Prostate gland (tissue), 2 donors: Measurements from ENCODE around the gene DNMT3A.

Experiments used
- POLR2AphosphoS5 ChIP-seq: sonication (generic); formaldehyde crosslinking; IDR thresholded peaks from one replicate; pipeline ENCODE4 v1.6.1; 2017; ENCODE audit warnings: antibody characterized with exemption
- TF ChIP-seq, protein P1 (sequence below), 4 experiments: fragments of 200-600 bp in 2 of 4; fragments of 450-650 bp in 2 of 4; sonication (generic) in 2 of 4; IDR thresholded peaks; 1 replicate in 3 of 4; 2 replicates in 1 of 4; pipeline ENCODE4 v1.5.1; 2016 to 2019; ENCODE audit warnings: antibody characterized with exemption in 4 of 4, mild to moderate bottlenecking in 2 of 4, moderate library complexity in 2 of 4

DNA sequence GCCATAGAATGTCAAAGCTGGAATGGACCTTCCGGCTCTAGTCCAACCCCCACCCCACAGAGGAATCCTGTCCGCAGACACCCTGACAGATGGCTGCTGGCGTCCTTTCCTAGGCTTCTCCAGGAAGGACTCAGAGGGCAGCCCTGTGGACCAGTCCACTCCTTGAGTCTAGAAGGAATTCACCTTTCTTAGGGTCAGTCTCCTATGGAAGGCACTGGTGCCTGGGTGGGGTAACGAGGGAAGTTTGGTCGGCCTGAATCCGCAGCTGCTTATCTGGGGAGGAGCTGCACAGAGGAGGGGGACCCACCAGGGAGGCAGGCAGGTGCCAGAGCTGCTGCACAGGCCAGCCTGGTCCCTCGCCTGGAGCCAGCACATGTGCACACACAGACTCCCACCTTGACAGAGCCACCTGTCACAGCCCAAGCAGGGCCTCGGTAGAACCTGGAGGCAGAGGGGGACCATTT, 2.5 kb downstream of the DNMT3A start:
- TF ChIP-seq, protein P1, sequence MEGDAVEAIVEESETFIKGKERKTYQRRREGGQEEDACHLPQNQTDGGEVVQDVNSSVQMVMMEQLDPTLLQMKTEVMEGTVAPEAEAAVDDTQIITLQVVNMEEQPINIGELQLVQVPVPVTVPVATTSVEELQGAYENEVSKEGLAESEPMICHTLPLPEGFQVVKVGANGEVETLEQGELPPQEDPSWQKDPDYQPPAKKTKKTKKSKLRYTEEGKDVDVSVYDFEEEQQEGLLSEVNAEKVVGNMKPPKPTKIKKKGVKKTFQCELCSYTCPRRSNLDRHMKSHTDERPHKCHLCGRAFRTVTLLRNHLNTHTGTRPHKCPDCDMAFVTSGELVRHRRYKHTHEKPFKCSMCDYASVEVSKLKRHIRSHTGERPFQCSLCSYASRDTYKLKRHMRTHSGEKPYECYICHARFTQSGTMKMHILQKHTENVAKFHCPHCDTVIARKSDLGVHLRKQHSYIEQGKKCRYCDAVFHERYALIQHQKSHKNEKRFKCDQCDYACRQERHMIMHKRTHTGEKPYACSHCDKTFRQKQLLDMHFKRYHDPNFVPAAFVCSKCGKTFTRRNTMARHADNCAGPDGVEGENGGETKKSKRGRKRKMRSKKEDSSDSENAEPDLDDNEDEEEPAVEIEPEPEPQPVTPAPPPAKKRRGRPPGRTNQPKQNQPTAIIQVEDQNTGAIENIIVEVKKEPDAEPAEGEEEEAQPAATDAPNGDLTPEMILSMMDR (IDR thresholded peaks at IDR 0.05), result no peak
- no peak for TF ChIP-seq POLR2AphosphoS5
